Activated naive CD4-positive, alpha-beta T cell treated with anti-CD3 and anti-CD28 coated beads, Interleukin-2, amount 10 ng/mL, durations not matched to agents 7 days and 5 days (primary cell): ENCODE results near the gene SDK1.

ENCODE experiments used
- CTCF ChIA-PET: fragments of 350-600 bp; sonication (Branson Sonifier 250); formaldehyde crosslinking; loops from one replicate; lab custom pipeline; 2021; ENCODE audit warnings: antibody characterized with exemption; lab: Charles Lee
- DNase-seq: peaks from one replicate; pipeline ENCODE4 v3.0.0-alpha.2; 2020
- H3K27ac Mint-ChIP-seq: one replicate; pipeline ENCODE4 v1.8.0; 2021; ENCODE audit warnings: mild to moderate bottlenecking, moderate library complexity, mixed read lengths
- H3K27me3 Mint-ChIP-seq: one replicate; pipeline ENCODE4 v1.8.0; 2021; ENCODE audit warnings: mild to moderate bottlenecking, mixed read lengths
- H3K36me3 Mint-ChIP-seq: one replicate; pipeline ENCODE4 v1.8.0; 2021; ENCODE audit warnings: mixed read lengths
- H3K4me1 Mint-ChIP-seq: one replicate; pipeline ENCODE4 v1.8.0; 2021; ENCODE audit warnings: mixed read lengths
- H3K4me3 Mint-ChIP-seq: one replicate; pipeline ENCODE4 v1.8.0; 2021; ENCODE audit warnings: mild to moderate bottlenecking, moderate library complexity, mixed read lengths
- H3K9me3 Mint-ChIP-seq: one replicate; pipeline ENCODE4 v1.8.0; 2021; ENCODE audit warnings: mixed read lengths

The SDK1 gene

GRCh38 chr7:4177001-4177400 lies 875.9 kb downstream of the SDK1 start:
- CTCF ChIA-PET = no interaction called here
- Mint-ChIP-seq H3K4me3 (no peak overlapping the region), H3K36me3 (no peaks in the 10 kb centered on the region), H3K27ac (no peak overlapping the region), H3K9me3 (peaks cover 3% of the 10 kb centered on the region), H3K27me3 (no peaks in the 10 kb centered on the region), H3K4me1 (no peaks in the 10 kb centered on the region)
- no peak for DNase-seq

DNA sequence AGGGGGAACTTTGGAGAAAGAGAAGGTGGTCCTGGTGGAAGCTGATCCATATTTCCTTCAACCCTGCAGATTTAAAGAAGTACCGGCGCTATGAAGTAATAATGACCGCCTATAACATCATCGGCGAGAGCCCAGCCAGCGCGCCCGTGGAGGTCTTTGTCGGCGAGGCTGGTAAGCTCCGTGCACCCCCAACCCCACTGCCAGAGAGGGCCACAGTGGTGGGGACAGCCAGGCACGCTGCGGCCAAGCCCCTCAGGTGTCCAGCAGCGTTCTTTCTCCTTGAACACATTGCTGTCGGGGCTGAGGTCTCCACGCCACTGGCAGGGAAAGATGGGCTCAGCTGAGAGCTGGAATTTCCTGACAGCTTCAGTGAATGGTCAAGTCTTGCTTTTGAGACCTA lies 877.4 kb downstream of the SDK1 start:
- H3K27me3 Mint-ChIP-seq = no peaks in the 10 kb centered on the region
- H3K36me3 Mint-ChIP-seq = no peaks in the 10 kb centered on the region
- CTCF ChIA-PET = no interaction called here
- no peak for DNase-seq
- H3K4me3 Mint-ChIP-seq = no peak overlapping the region
- no peak overlapping the region for H3K27ac Mint-ChIP-seq
- no peaks in the 10 kb centered on the region for H3K4me1 Mint-ChIP-seq
- H3K9me3 Mint-ChIP-seq = peaks cover 3% of the 10 kb centered on the region

DNA sequence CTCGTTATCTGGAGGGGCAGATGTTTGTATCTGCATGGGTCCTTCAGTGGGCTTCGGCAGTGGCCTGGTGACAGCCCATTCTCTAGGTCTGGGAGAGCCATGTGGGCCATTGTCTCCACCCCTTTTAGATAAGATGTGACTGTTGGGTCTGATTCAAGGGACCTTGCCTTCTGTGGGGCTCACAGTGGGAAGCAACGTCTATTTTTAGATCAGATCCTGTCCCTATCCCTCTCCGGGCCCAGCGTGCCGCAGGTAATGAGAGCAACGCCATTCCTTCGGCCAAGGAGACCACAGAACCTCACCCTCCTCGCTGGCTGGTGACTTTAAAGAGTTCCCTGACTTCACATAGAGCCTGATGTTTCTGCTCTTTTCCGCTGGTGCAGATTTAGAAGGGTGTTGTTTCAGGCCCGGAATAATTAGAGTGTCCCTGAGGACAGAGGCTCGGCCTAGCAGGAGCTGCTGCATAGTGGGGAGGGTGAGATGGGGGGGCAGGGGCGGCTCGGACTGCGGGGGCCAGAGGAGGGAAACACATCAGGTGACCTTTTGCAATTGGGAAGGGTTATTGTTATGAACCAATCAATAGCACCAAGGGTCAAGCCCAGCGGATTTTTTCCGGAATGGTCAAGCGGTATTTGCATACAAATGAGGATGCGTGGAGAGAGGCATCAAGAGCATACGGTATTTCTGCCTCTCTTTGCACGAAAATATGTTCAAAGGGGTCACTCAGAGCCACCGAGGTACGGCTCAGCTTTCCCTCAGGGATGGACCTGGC lies 878.0 kb downstream of the SDK1 start:
- no peak for DNase-seq
- Mint-ChIP-seq H3K36me3 (no peaks in the 10 kb centered on the region), H3K27ac (no peak overlapping the region), H3K4me1 (no peaks in the 10 kb centered on the region), H3K4me3 (no peak overlapping the region), H3K9me3 (peaks cover 3% of the 10 kb centered on the region), H3K27me3 (no peaks in the 10 kb centered on the region)
- CTCF ChIA-PET = no interaction called here

- Mint-ChIP-seq H3K27me3 (no peaks in the 10 kb centered on the region), H3K4me1 (no peaks in the 10 kb centered on the region), H3K36me3 (no peaks in the 10 kb centered on the region), H3K9me3 (peaks cover 3% of the 10 kb centered on the region), H3K4me3 (no peak overlapping the region), H3K27ac (no peak overlapping the region)
- no peak for DNase-seq
- CTCF ChIA-PET = no interaction called here
Measured at GRCh38 chr7:4179688-4180380, 878.8 kb downstream of the SDK1 start.

GRCh38 chr7:4181446-4181845 lies 880.4 kb downstream of the SDK1 start:
- Mint-ChIP-seq H3K4me3 (no peak overlapping the region), H3K4me1 (no peaks in the 10 kb centered on the region), H3K9me3 (peaks cover 3% of the 10 kb centered on the region), H3K27me3 (no peaks in the 10 kb centered on the region), H3K27ac (no peak overlapping the region), H3K36me3 (no peaks in the 10 kb centered on the region)
- CTCF ChIA-PET = no interaction called here
- DNase-seq = no peak

DNA sequence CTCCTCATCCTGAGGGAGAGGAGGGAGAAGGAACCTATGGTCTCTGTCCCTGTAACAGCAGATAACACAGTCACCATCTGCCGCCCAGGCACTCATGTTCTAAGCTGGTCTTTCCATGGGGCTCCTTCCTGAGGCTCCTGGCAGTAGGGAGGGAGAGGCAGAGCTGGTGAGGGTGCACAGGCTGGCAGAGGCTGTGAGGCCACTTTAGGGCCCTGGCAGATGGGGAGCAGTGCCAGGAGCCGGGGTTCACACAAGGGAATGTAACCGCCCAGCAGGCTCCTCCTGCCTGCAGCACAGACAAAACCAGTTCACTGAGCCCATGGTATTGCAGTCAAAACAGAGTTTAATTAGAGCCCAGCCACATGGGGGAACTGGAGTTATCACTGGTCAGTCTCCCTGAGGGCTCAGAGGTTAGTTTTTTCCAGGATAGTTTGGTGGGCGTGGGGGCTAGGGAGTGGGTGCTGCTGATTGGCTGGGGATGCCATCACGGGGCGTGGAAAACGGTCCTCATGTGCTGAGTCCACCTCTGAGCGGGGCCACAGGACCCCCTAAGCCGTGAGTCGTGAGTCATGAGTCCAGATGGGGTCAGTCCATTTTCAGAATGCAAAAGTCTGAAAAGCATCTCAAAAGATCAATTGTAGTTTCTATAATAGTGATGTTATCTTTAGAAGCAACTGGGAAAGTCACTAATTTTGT lies 881.7 kb downstream of the SDK1 start:
- DNase-seq = no peak
- Mint-ChIP-seq H3K4me3 (no peak overlapping the region), H3K4me1 (no peaks in the 10 kb centered on the region), H3K27me3 (no peaks in the 10 kb centered on the region), H3K27ac (no peak overlapping the region), H3K9me3 (peaks cover 3% of the 10 kb centered on the region), H3K36me3 (no peaks in the 10 kb centered on the region)
- CTCF ChIA-PET = no interaction called here

- peaks cover 3% of the 10 kb centered on the region for H3K9me3 Mint-ChIP-seq
- no peaks in the 10 kb centered on the region for H3K27me3 Mint-ChIP-seq
- no peak overlapping the region for H3K4me3 Mint-ChIP-seq
- H3K36me3 Mint-ChIP-seq = no peaks in the 10 kb centered on the region
- no peak for DNase-seq
- no peaks in the 10 kb centered on the region for H3K4me1 Mint-ChIP-seq
- CTCF ChIA-PET = interaction anchor here (0.5 kb wide), 1 partner anchor 1083 kb away, joined by 3 read pairs; no protein-coding TSS in a partner anchor
- no peak overlapping the region for H3K27ac Mint-ChIP-seq
Measured at GRCh38 chr7:4184653-4185052, 883.6 kb downstream of the SDK1 start.

DNA sequence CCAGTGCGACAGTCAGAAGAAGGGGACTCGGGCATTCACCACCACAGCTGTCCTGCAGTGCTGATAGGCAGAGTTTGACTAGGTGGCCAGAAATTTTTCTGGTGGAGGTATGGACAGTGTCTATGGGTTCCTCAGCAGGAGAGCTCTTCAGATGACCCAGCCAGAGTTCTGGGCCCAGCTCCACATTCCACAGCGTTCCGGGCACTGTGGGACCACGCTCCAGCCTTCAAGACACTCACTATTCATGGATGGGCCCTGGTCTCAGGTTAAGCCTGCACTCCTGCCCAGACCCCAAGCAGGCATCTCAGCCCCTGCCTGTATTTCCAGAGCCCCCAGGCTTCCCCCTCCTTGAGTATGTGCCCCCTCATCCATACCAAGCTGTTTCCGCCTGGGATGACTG lies 884.1 kb downstream of the SDK1 start:
- H3K9me3 Mint-ChIP-seq = peaks cover 3% of the 10 kb centered on the region
- CTCF ChIA-PET = interaction anchor here (0.5 kb wide), 1 partner anchor 1082 kb away, joined by 3 read pairs; no protein-coding TSS in a partner anchor
- no peak overlapping the region for H3K4me3 Mint-ChIP-seq
- H3K27ac Mint-ChIP-seq = no peak overlapping the region
- H3K4me1 Mint-ChIP-seq = no peaks in the 10 kb centered on the region
- DNase-seq = no peak
- H3K27me3 Mint-ChIP-seq = no peaks in the 10 kb centered on the region
- H3K36me3 Mint-ChIP-seq = no peaks in the 10 kb centered on the region

GRCh38 chr7:4185721-4186512 lies 884.9 kb downstream of the SDK1 start:
- no peaks in the 10 kb centered on the region for H3K36me3 Mint-ChIP-seq
- H3K27me3 Mint-ChIP-seq = no peaks in the 10 kb centered on the region
- peaks cover 3% of the 10 kb centered on the region for H3K9me3 Mint-ChIP-seq
- H3K27ac Mint-ChIP-seq = no peak overlapping the region
- H3K4me3 Mint-ChIP-seq = no peak overlapping the region
- CTCF ChIA-PET = no interaction called here
- no peak for DNase-seq
- no peaks in the 10 kb centered on the region for H3K4me1 Mint-ChIP-seq

GRCh38 chr7:4186513-4186780 lies 885.4 kb downstream of the SDK1 start:
- H3K27me3 Mint-ChIP-seq = no peaks in the 10 kb centered on the region
- no peaks in the 10 kb centered on the region for H3K4me1 Mint-ChIP-seq
- H3K4me3 Mint-ChIP-seq = no peak overlapping the region
- H3K36me3 Mint-ChIP-seq = no peaks in the 10 kb centered on the region
- DNase-seq = no peak
- no peaks in the 10 kb centered on the region for H3K9me3 Mint-ChIP-seq
- H3K27ac Mint-ChIP-seq = no peak overlapping the region
- CTCF ChIA-PET = no interaction called here

- Mint-ChIP-seq H3K36me3 (no peaks in the 10 kb centered on the region), H3K4me1 (no peaks in the 10 kb centered on the region), H3K27me3 (no peaks in the 10 kb centered on the region), H3K27ac (no peak overlapping the region), H3K4me3 (no peak overlapping the region), H3K9me3 (no peaks in the 10 kb centered on the region)
- CTCF ChIA-PET = no interaction called here
- DNase-seq = no peak
Measured at GRCh38 chr7:4188651-4189050, 887.6 kb downstream of the SDK1 start.

GRCh38 chr7:4189131-4189570 lies 888.1 kb downstream of the SDK1 start:
- H3K27me3 Mint-ChIP-seq = no peaks in the 10 kb centered on the region
- H3K27ac Mint-ChIP-seq = no peak overlapping the region
- no peaks in the 10 kb centered on the region for H3K9me3 Mint-ChIP-seq
- CTCF ChIA-PET = no interaction called here
- no peaks in the 10 kb centered on the region for H3K36me3 Mint-ChIP-seq
- no peaks in the 10 kb centered on the region for H3K4me1 Mint-ChIP-seq
- no peak overlapping the region for H3K4me3 Mint-ChIP-seq
- no peak for DNase-seq

- no peak overlapping the region for H3K27ac Mint-ChIP-seq
- no peaks in the 10 kb centered on the region for H3K4me1 Mint-ChIP-seq
- no peaks in the 10 kb centered on the region for H3K9me3 Mint-ChIP-seq
- CTCF ChIA-PET = no interaction called here
- no peak for DNase-seq
- H3K36me3 Mint-ChIP-seq = no peaks in the 10 kb centered on the region
- no peaks in the 10 kb centered on the region for H3K27me3 Mint-ChIP-seq
- H3K4me3 Mint-ChIP-seq = no peak overlapping the region
Measured at GRCh38 chr7:4190010-4190981, 889.2 kb downstream of the SDK1 start.
